Mesendoderm (in vitro differentiated cells): ENCODE results near the gene PELI2.

ENCODE experiments used
- DNase-seq: peaks from one replicate; pipeline ENCODE4 v3.0.0; 2013
- H2AK5ac ChIP-seq: 2 replicates; pipeline ENCODE4 v1.6.1; 2013; ENCODE audit warnings: low read length, inconsistent platforms
- H2BK120ac ChIP-seq: 2 replicates; pipeline ENCODE4 v1.6.1; 2013; ENCODE audit warnings: low read depth, mild to moderate bottlenecking, low read length, moderate library complexity, mixed read lengths
- H2BK15ac ChIP-seq: replicated peaks from 2 replicates; pipeline ENCODE4 v1.6.1; 2013; ENCODE audit warnings: low read depth, mild to moderate bottlenecking, moderate library complexity
- H2BK5ac ChIP-seq: 2 replicates; pipeline ENCODE4 v1.6.1; 2013; ENCODE audit warnings: low read length, inconsistent platforms
- H3K18ac ChIP-seq: 2 replicates; pipeline ENCODE4 v1.6.1; 2013; ENCODE audit warnings: mild to moderate bottlenecking, low read length, mixed read lengths
- H3K23ac ChIP-seq: one replicate; pipeline ENCODE4 v1.6.1; 2013; ENCODE audit warnings: low read length
- H3K27ac ChIP-seq: 2 replicates; pipeline ENCODE4 v1.5.1; 2013; ENCODE audit warnings: low read depth, mild to moderate bottlenecking, inconsistent platforms, low read length, moderate library complexity
- H3K27me3 ChIP-seq: 2 replicates; pipeline ENCODE4 v1.6.1; 2013; ENCODE audit warnings: low read length, control low read depth, mild to moderate bottlenecking, inconsistent platforms; ENCODE audit not compliant: insufficient read depth, poor library complexity
- H3K36me3 ChIP-seq: 2 replicates; pipeline ENCODE4 v1.6.1; 2013; ENCODE audit warnings: low read length, inconsistent platforms; ENCODE audit not compliant: control insufficient read depth, insufficient read depth
- H3K4ac ChIP-seq: one replicate; pipeline ENCODE4 v1.6.1; 2013; ENCODE audit warnings: low read depth, mild to moderate bottlenecking, low read length, moderate library complexity
- H3K4me1 ChIP-seq: 2 replicates; pipeline ENCODE4 v1.6.1; 2013; ENCODE audit warnings: low read depth, low read length, inconsistent platforms; ENCODE audit not compliant: control insufficient read depth
- H3K4me2 ChIP-seq: 2 replicates; pipeline ENCODE4 v1.6.1; 2013; ENCODE audit warnings: low read length
- H3K4me3 ChIP-seq: 2 replicates; pipeline ENCODE4 v1.5.1; 2013; ENCODE audit warnings: mild to moderate bottlenecking, low read length
- H3K56ac ChIP-seq: one replicate; pipeline ENCODE4 v1.6.1; 2013; ENCODE audit warnings: low read length
- H3K79me1 ChIP-seq: 2 replicates; pipeline ENCODE4 v1.6.1; 2013; ENCODE audit warnings: low read length, inconsistent platforms
- H3K79me2 ChIP-seq: 2 replicates; pipeline ENCODE4 v1.6.1; 2013; ENCODE audit warnings: mild to moderate bottlenecking, low read length; ENCODE audit not compliant: control insufficient read depth, insufficient read depth
- H3K9ac ChIP-seq: 2 replicates; pipeline ENCODE4 v1.6.1; 2013; ENCODE audit warnings: low read length, inconsistent platforms
- H4K5ac ChIP-seq: one replicate; pipeline ENCODE4 v1.6.1; 2013; ENCODE audit warnings: low read length
- H4K8ac ChIP-seq: one replicate; pipeline ENCODE4 v1.6.1; 2013; ENCODE audit warnings: low read depth, mild to moderate bottlenecking, control low read depth, low read length, moderate library complexity
- WGBS: extraction: QIAGEN DNeasy Blood & Tissue Kit; methylation state at CpG from one replicate; pipeline ENCODE4 v1.1.7; 2013; ENCODE audit warnings: low lambda C conversion rate, missing lambda C conversion rate; ENCODE audit not compliant: insufficient coverage; ENCODE audit errors: extremely low coverage; 5-methylcytosine and 5-hydroxymethylcytosine counted together

PELI2 gene

DNA sequence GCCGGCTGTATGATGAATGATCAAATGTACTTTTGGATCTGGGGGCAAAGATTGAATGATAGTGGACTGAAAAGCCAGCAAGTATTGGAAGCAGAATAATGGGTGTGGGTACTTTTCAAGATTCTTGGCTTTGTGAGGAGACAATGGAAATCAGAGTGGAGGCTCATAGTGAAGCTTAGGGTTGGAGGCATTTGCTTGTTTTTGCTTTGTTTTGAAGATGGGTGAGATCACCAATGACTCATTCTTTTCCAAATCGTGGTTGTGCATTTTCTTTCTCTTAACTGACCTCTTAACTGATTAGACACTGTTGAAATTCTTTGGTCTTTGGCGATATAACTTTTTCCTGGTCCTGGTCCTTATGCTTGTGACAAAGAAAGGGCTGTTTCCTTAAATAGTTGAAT is 54.4 kb downstream of the PELI2 start:
- Histone ChIP-seq H2BK5ac (no peak overlapping the region), H3K23ac (no peak overlapping the region), H3K9ac (no peak overlapping the region), H2BK15ac (no peak overlapping the region), H3K4ac (no peak overlapping the region), H3K27me3 (no peaks in the 10 kb centered on the region), H3K36me3 (no peaks in the 10 kb centered on the region), H3K27ac (no peak overlapping the region), H3K79me1 (peaks cover 8% of the 10 kb centered on the region), H3K79me2 (no peaks in the 10 kb centered on the region), H3K4me2 (no peak overlapping the region), H3K56ac (no peak overlapping the region), H3K4me3 (no peak overlapping the region), H4K8ac (no peak overlapping the region), H4K5ac (no peak overlapping the region), H2AK5ac (no peak overlapping the region), H3K18ac (no peak overlapping the region), H3K4me1 (no peaks in the 10 kb centered on the region), H2BK120ac (no peak overlapping the region)
- WGBS = no CpG with 5 or more reads among the region's 3 CpGs
- peak; percentile 51 for DNase-seq

DNA sequence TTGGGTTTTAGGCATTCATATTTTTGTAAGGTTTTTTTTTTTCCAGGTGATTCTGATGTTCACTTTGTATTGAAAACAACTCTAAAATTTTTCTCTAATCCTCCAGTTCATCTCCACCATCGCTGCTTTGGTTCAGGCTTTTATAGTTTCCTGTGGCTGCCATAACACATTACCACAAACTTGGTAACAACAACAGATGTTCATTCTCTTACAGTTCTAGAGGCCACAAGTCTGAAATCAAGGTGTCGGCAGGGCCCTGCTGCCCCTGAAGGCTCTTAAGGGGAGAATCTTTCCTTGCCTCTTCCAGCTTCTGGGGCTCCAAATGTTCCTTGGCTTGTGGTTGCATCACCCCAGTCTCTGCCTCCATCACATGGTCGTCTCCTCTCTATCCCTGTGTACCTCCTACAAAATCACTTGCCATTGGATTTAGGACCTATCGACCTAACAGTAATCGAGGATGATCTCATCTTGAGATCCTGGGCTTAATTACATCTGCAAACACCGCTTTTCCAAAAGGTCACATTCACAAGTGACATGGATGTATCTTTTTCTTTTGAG is 55.2 kb downstream of the PELI2 start:
- Histone ChIP-seq H3K4me1 (peaks cover 1% of the 10 kb centered on the region), H2BK120ac (no peak overlapping the region), H3K23ac (no peak overlapping the region), H3K4me2 (no peak overlapping the region), H3K27me3 (no peaks in the 10 kb centered on the region), H2BK5ac (no peak overlapping the region), H2AK5ac (no peak overlapping the region), H3K4me3 (no peak overlapping the region), H3K36me3 (no peaks in the 10 kb centered on the region), H3K4ac (no peak overlapping the region), H3K79me2 (no peaks in the 10 kb centered on the region), H3K56ac (no peak overlapping the region), H3K79me1 (peaks cover 8% of the 10 kb centered on the region), H4K5ac (no peak overlapping the region), H3K27ac (no peak overlapping the region), H3K18ac (no peak overlapping the region), H2BK15ac (no peak overlapping the region), H4K8ac (no peak overlapping the region), H3K9ac (no peak overlapping the region)
- DNase-seq = no peak
- no CpG with 5 or more reads among the region's 6 CpGs for WGBS

DNA sequence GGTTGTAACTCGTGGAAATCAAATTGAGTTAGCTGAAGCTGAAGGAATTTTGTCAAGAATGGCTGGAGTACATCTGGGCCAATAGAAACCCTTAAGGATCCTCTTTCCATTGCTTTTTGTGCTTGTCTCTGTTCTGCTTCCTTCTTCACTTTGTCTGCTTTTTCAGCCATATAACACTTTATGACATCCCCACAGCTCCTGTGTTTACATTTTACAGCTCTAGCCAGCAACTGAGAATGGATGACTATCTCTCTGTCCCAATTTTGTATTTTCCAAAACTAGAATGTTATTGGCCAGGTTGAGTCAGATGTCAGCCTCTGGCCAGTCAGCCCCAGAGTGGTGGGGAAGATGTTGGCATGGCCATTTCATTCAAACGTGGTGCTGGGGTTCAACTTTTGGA is 57.6 kb downstream of the PELI2 start:
- no peak overlapping the region for H3K4me3 ChIP-seq
- no peak overlapping the region for H2BK120ac ChIP-seq
- WGBS = no CpG with 5 or more reads among the region's 2 CpGs
- H3K18ac ChIP-seq = no peak overlapping the region
- H3K23ac ChIP-seq = no peak overlapping the region
- DNase-seq = no peak
- peaks cover 5% of the 10 kb centered on the region for H3K4me1 ChIP-seq
- no peak overlapping the region for H3K9ac ChIP-seq
- no peak overlapping the region for H2BK5ac ChIP-seq
- no peak overlapping the region for H4K5ac ChIP-seq
- no peak overlapping the region for H2AK5ac ChIP-seq
- no peak overlapping the region for H3K4me2 ChIP-seq
- no peak overlapping the region for H3K56ac ChIP-seq
- H3K79me1 ChIP-seq = peaks cover 4% of the 10 kb centered on the region
- no peaks in the 10 kb centered on the region for H3K27me3 ChIP-seq
- H3K27ac ChIP-seq = no peak overlapping the region
- H4K8ac ChIP-seq = no peak overlapping the region
- H3K4ac ChIP-seq = no peak overlapping the region
- H2BK15ac ChIP-seq = no peak overlapping the region
- H3K36me3 ChIP-seq = no peaks in the 10 kb centered on the region
- H3K79me2 ChIP-seq = no peaks in the 10 kb centered on the region

DNA sequence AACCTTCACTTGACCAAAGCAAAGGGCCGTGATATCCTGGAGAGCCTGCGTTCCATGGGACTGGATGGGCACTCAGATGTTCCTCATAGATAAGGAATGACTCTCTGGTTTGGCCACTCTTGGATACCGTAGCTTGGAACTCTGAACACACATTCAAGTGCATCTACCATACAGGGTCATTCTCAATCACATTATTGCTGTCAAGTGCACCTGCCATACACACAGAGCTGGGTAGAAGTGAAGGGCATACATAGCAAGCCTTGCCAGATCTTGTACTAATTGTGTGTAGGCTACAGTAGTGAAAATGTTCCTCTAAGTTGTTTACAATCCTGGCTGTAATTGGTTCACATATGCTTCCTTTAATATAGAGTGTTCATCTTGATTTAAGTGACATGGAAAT is 58.3 kb downstream of the PELI2 start:
- no peak overlapping the region for H3K4ac ChIP-seq
- no peaks in the 10 kb centered on the region for H3K27me3 ChIP-seq
- H3K18ac ChIP-seq = no peak overlapping the region
- peaks cover 4% of the 10 kb centered on the region for H3K79me1 ChIP-seq
- no peaks in the 10 kb centered on the region for H3K79me2 ChIP-seq
- no peak overlapping the region for H3K27ac ChIP-seq
- peaks cover 6% of the 10 kb centered on the region for H3K4me1 ChIP-seq
- H2BK5ac ChIP-seq = no peak overlapping the region
- no peak overlapping the region for H3K9ac ChIP-seq
- H2AK5ac ChIP-seq = no peak overlapping the region
- H2BK15ac ChIP-seq = no peak overlapping the region
- no peaks in the 10 kb centered on the region for H3K36me3 ChIP-seq
- no peak overlapping the region for H3K23ac ChIP-seq
- H2BK120ac ChIP-seq = no peak overlapping the region
- DNase-seq = no peak
- H3K4me3 ChIP-seq = no peak overlapping the region
- WGBS = no CpG with 5 or more reads among the region's 3 CpGs
- no peak overlapping the region for H4K5ac ChIP-seq
- H4K8ac ChIP-seq = no peak overlapping the region
- no peak overlapping the region for H3K4me2 ChIP-seq
- H3K56ac ChIP-seq = no peak overlapping the region

DNA sequence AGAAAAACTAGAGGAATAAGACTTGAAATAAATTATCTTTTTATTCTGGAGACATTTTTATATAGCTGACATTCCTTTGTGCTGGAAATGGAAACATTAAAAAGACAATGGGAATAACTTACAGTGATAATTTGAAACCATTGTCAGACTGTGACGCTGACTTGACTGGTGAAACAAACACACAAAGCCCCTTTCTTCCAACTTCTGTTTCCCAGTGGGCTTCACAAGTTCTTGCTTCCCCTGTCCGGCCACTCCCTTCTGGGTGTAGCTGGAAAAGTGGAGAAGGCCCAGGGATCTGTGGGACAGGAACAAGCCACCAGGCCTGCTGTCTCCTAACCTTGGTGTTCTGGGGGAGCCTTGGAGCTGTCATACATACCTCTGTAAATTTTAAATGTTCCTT is 58.8 kb downstream of the PELI2 start:
- Histone ChIP-seq H2BK15ac (no peak overlapping the region), H3K79me2 (no peaks in the 10 kb centered on the region), H2BK5ac (no peak overlapping the region)

More for the DNA sequence above, 58.8 kb downstream of the PELI2 start:
- no peak overlapping the region for H4K8ac ChIP-seq
- no peak overlapping the region for H3K4me2 ChIP-seq
- no peak overlapping the region for H3K4me3 ChIP-seq
- no peak overlapping the region for H3K56ac ChIP-seq
- no peak overlapping the region for H3K27ac ChIP-seq
- DNase-seq = no peak
- no peak overlapping the region for H4K5ac ChIP-seq
- no CpG with 5 or more reads among the region's 2 CpGs for WGBS
- H3K18ac ChIP-seq = no peak overlapping the region
- H3K4me1 ChIP-seq = peaks cover 6% of the 10 kb centered on the region
- peaks cover 4% of the 10 kb centered on the region for H3K79me1 ChIP-seq
- H2BK120ac ChIP-seq = no peak overlapping the region
- H3K4ac ChIP-seq = no peak overlapping the region
- no peak overlapping the region for H3K23ac ChIP-seq
- no peaks in the 10 kb centered on the region for H3K36me3 ChIP-seq
- no peaks in the 10 kb centered on the region for H3K27me3 ChIP-seq
- no peak overlapping the region for H3K9ac ChIP-seq
- H2AK5ac ChIP-seq = no peak overlapping the region
